ENCODE measurements around the gene NLGN3. TPM values are rescaled to one million over a fixed set of nuclear protein-coding genes. Genes with fewer than 3 reads are reported as not detected.

The NLGN3 gene
- total and polyA plus RNA-seq, 2 of the 8 experiments (the other 6 are each of a cell fraction or from before 2014, with no cell fraction given), result 12.0 to 14.8 TPM

DNA sequence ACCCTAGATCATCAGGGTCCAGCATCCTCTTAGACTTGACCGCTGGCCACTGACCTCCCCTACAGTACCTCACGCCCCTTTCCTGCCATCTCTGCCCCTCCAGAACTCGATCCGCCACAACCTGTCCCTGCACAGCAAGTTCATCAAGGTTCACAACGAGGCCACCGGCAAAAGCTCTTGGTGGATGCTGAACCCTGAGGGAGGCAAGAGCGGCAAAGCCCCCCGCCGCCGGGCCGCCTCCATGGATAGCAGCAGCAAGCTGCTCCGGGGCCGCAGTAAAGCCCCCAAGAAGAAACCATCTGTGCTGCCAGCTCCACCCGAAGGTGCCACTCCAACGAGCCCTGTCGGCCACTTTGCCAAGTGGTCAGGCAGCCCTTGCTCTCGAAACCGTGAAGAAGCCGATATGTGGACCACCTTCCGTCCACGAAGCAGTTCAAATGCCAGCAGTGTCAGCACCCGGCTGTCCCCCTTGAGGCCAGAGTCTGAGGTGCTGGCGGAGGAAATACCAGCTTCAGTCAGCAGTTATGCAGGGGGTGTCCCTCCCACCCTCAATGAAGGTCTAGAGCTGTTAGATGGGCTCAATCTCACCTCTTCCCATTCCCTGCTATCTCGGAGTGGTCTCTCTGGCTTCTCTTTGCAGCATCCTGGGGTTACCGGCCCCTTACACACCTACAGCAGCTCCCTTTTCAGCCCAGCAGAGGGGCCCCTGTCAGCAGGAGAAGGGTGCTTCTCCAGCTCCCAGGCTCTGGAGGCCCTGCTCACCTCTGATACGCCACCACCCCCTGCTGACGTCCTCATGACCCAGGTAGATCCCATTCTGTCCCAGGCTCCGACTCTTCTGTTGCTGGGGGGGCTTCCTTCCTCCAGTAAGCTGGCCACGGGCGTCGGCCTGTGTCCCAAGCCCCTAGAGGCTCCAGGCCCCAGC, 43.8 kb upstream of the NLGN3 start:
- Histone ChIP-seq H2BK120ac (replicated peaks; ENCODE audit: low read depth, low read length) (no peak overlapping the region), H3K27ac (ENCODE audit: low read depth, low read length) (no peak overlapping the region), H3K56ac (replicated peaks; ENCODE audit: insufficient read length, low read depth, low read length) (no peak overlapping the region), H3K4me1 (replicated peaks in 1 of 4; ENCODE audit: control insufficient read depth in 3 of 4, insufficient read depth in 4 of 4, low read length in 3 of 4) (peaks cover 6 to 39% (median 19%) of the 10 kb centered on the region in 4 experiments), H3K14ac (ENCODE audit: insufficient read length) (no peak overlapping the region), H3K4me3 (ENCODE audit: extremely low read depth in 1 of 4, insufficient read depth in 2 of 4, low read depth in 3 of 4, low read length in 4 of 4) (0 out of 8 replicates have a peak overlapping the region, but pooled peaks of 1 of the 4 experiments have one; percentile 53), H2AK5ac (ENCODE audit: low read depth, low read length) (no peak overlapping the region), H3K79me2 (ENCODE audit: control insufficient read depth in 1 of 2, insufficient read depth in 2 of 2, low read length in 2 of 2) (peaks cover 0 to 8% of the 10 kb centered on the region in 2 experiments; a peak in 2 of 4 replicates), H3K27me3 (replicated peaks in 1 of 4; ENCODE audit: control insufficient read depth in 3 of 4, extremely low read depth in 1 of 4, insufficient read depth in 3 of 4, low read length in 3 of 4) (peaks cover 0 to 5% (median 0%) of the 10 kb centered on the region in 4 experiments; a peak in 1 of 7 replicates), H3K23me2 (ENCODE audit: low read depth, low read length) (peaks cover 10% of the 10 kb centered on the region), H4K91ac (replicated peaks; ENCODE audit: insufficient read length, low read length) (no peak overlapping the region), H3K36me3 (ENCODE audit: control insufficient read depth in 2 of 4, insufficient read depth in 4 of 4, low read length in 3 of 4) (peaks cover 0 to 6% (median 0%) of the 10 kb centered on the region in 4 experiments; a peak in 1 of 8 replicates), H2BK15ac (ENCODE audit: low read length) (no peak overlapping the region), H3K18ac (ENCODE audit: extremely low read depth, low read length) (peak overlapping the region; percentile 32; the same call in 1 of the 2 replicates), H2BK12ac (ENCODE audit: low read depth, low read length) (peak overlapping the region; percentile 84; the same call in 1 of the 2 replicates), H3K23ac (ENCODE audit: insufficient read length) (no peak overlapping the region), H2BK20ac (ENCODE audit: low read length) (no peak overlapping the region), H3K9me3 (ENCODE audit: insufficient read depth in 2 of 2, low read depth in 1 of 2, low read length in 1 of 2) (no peaks in the 10 kb centered on the region), H3K79me1 (ENCODE audit: low read depth, low read length) (no peaks in the 10 kb centered on the region; the same call in 1 of the 2 replicates), H2BK5ac (ENCODE audit: low read depth, low read length) (peak overlapping the region; percentile 66; the same call in 1 of the 2 replicates), H3K9ac (replicated peaks in 1 of 4; ENCODE audit: extremely low read depth in 1 of 4, low read depth in 3 of 4, low read length in 3 of 4) (no peak overlapping the region), H4K20me1 (replicated peaks in 1 of 2; ENCODE audit: control insufficient read depth in 1 of 2, insufficient read depth in 2 of 2, low read length in 2 of 2) (peaks cover 0 to 2% of the 10 kb centered on the region in 2 experiments), H4K5ac (ENCODE audit: insufficient read length, low read depth, low read length) (no peak overlapping the region), H3K4me2 (ENCODE audit: insufficient read depth in 1 of 2, low read depth in 2 of 2, low read length in 2 of 2) (peak overlapping the region; percentile 42 to 95), H3K4ac (replicated peaks; ENCODE audit: insufficient read length, low read depth, low read length) (no peak overlapping the region), H2AFZ (ENCODE audit: low read length) (no peak overlapping the region), H4K8ac (ENCODE audit: extremely low read depth, insufficient read depth, low read length) (no peak overlapping the region; the same call in 1 of the 2 replicates)
- POLR2A ChIA-PET (ENCODE audit: partially characterized antibody), result interaction anchor here (0.5 to 2.4 kb wide), 7 partner anchors 17 to 48 kb away, joined by 3 to 17 read pairs (median 3); partner anchors contain the start of genes MED12 and SNX12
- DNase-seq (ENCODE audit: low read depth in 1 of 2, low spot score in 2 of 2), result no peak
- 73% methylated on average over 21 of the region's 31 CpGs; no CpG with 5 or more reads in 1 of the 2 experiments for WGBS, 2 experiments (ENCODE audit: extremely low coverage in 1 of 2, insufficient coverage in 1 of 2, insufficient read length in 1 of 2, insufficient replicate concordance in 2 of 2, low coverage in 1 of 2, low lambda C conversion rate in 2 of 2, missing lambda C conversion rate in 1 of 2)
- FAIRE-seq, result no peak
- CTCF ChIA-PET (ENCODE audit: partially characterized antibody), result interaction anchor here (1.2 to 1.6 kb wide), 5 partner anchors 12 to 79 kb away, joined by 3 to 4 read pairs (median 4); no protein-coding TSS in a partner anchor
- 0 out of 2 replicates have a peak, but pooled peaks have one; percentile 28 for TF ChIP-seq TEAD4 (IDR thresholded peaks at IDR 0.05; ENCODE audit: low read depth, low read length)
- TF ChIP-seq, protein P1, sequence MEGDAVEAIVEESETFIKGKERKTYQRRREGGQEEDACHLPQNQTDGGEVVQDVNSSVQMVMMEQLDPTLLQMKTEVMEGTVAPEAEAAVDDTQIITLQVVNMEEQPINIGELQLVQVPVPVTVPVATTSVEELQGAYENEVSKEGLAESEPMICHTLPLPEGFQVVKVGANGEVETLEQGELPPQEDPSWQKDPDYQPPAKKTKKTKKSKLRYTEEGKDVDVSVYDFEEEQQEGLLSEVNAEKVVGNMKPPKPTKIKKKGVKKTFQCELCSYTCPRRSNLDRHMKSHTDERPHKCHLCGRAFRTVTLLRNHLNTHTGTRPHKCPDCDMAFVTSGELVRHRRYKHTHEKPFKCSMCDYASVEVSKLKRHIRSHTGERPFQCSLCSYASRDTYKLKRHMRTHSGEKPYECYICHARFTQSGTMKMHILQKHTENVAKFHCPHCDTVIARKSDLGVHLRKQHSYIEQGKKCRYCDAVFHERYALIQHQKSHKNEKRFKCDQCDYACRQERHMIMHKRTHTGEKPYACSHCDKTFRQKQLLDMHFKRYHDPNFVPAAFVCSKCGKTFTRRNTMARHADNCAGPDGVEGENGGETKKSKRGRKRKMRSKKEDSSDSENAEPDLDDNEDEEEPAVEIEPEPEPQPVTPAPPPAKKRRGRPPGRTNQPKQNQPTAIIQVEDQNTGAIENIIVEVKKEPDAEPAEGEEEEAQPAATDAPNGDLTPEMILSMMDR (IDR thresholded peaks at IDR 0.05; ENCODE audit: control extremely low read depth in 1 of 3, insufficient read depth in 1 of 3, low read depth in 1 of 3, low read length in 3 of 3), result peak in 1 of 3 experiments; percentile 5; a peak in 1 of 4 replicates
- TF ChIP-seq, protein P2, sequence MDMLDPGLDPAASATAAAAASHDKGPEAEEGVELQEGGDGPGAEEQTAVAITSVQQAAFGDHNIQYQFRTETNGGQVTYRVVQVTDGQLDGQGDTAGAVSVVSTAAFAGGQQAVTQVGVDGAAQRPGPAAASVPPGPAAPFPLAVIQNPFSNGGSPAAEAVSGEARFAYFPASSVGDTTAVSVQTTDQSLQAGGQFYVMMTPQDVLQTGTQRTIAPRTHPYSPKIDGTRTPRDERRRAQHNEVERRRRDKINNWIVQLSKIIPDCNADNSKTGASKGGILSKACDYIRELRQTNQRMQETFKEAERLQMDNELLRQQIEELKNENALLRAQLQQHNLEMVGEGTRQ (IDR thresholded peaks at IDR 0.05; ENCODE audit: low read length), result no peak
